Glomerular endothelial cell (primary cell): Measurements from ENCODE around the gene DAZL. TPM values are rescaled to one million over a fixed set of nuclear protein-coding genes. Genes with fewer than 3 reads are reported as not detected.

Experiments
- DNase-seq: peaks from one replicate; pipeline ENCODE4 v3.0.0-alpha.2; 2011; ENCODE audit warnings: low read depth, low spot score; ENCODE audit errors: extremely low read depth
- total RNA-seq: library from RNA; depleted of rRNA; stranded (reverse); fragments of >200 nt; gene quantifications from 2 replicates; pipeline ENCODE4 v1.2.3, GENCODE V29; 2015

DAZL gene
- total RNA-seq, 1 donor from 2014 or later: not detected

GRCh38 chr3:16596352-16597032, 8.7 kb downstream of the DAZL start:
- DNase-seq: no peak

DNA sequence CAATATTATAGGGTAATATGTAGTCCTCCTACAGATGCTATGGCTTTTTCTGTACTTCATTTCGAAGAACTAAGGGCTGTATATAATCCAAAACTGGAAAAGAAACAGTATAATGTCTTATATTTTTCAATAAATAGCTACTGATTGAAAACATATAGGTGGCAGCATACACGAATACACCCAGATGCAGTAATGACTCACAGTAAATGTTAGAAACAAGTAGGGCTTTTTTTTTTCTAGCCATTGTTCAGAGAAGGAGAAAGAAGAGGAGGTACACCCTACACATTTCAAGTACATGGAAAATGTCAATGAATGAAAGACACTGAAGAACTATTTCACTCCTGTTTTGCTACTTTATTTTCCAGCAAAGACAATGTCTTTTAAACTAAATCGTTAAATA, 9.4 kb downstream of the DAZL start:
- no peak for DNase-seq

GRCh38 chr3:16589867-16590624, 15.2 kb downstream of the DAZL start:
- no peak for DNase-seq

- no peak for DNase-seq
Measured at GRCh38 chr3:16589120-16589519, 16.1 kb downstream of the DAZL start.

GRCh38 chr3:16587681-16588060, 17.6 kb downstream of the DAZL start:
- no peak for DNase-seq

DNA sequence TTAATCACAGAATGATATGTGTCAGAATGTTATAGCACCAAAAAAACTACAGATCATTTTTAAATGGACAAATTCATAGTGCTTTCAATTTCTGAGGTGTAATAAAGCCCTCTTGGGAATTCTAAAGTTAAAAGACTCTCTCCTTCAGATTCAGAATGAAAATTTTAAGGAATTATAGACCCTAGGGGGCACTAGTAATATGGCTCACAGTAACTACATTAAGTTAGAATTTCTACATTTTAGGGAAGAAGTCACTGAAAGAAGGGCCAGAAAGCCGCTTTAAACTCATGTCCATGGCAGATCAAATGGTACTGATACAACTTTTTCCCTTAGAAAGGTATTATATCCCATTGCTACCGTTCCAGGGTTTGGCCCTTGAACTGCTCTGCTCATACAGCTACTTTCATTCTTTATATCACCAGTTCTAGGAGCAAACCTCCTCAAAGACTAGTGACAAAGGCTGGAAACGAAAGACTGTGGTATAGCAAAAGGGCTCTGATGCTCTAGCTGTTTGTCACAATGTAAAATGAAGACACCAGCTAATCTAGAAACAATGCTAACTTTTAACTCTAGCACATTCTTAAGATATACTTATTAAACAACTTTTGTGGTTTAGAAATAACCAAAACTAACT, 18.1 kb downstream of the DAZL start:
- DNase-seq: no peak

- no peak for DNase-seq
Measured at GRCh38 chr3:16584880-16585279, 20.3 kb downstream of the DAZL start.

DNA sequence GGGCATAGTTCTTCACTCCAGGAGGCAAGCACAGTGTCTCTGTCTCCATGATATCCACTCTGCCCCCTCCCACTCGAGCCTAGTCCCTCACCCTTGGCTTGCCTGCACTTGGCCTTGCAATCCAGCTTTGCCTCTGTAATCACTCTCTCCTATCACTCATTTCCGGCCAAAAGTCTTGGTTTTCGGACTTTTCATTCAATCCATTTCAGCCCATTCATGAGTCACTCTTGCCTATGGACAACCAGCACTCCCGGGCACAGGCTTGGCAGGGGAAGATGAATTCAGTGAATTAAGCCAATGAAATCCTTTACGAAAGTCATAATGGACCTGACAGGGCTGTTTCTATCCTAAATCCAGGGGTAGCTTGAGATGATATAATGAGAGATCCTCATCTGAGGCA, 21.7 kb downstream of the DAZL start:
- DNase-seq: no peak

GRCh38 chr3:16570113-16570512, 35.1 kb downstream of the DAZL start:
- DNase-seq: no peak

- no peak for DNase-seq
Measured at GRCh38 chr3:16568532-16568931, 36.7 kb downstream of the DAZL start.

GRCh38 chr3:16568115-16568514, 37.1 kb downstream of the DAZL start:
- no peak for DNase-seq

GRCh38 chr3:16559653-16560365, 45.4 kb downstream of the DAZL start:
- no peak for DNase-seq

DNA sequence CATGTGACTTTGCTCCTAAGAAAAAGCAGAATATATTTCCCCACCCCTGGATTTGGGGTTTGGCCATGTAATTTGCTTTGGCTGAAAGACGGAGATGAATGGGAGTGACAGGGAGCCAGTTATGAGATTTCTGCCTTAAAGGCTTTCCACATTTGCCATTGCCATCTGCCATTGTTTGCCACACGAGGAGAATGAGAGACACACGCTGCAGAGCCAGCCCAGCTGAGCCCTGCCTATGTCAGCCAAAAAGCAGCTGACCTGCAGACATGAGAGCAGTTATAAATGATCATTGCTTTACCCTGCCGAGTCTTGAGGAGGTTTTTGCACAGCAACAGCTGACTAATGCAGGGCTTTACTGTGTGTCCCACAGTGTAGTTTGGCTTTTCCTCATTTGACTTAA, 51.1 kb downstream of the DAZL start:
- DNase-seq: no peak

GRCh38 chr3:16552757-16553156, 52.5 kb downstream of the DAZL start:
- DNase-seq: no peak

GRCh38 chr3:16551342-16551976, 53.8 kb downstream of the DAZL start:
- no peak for DNase-seq

DNA sequence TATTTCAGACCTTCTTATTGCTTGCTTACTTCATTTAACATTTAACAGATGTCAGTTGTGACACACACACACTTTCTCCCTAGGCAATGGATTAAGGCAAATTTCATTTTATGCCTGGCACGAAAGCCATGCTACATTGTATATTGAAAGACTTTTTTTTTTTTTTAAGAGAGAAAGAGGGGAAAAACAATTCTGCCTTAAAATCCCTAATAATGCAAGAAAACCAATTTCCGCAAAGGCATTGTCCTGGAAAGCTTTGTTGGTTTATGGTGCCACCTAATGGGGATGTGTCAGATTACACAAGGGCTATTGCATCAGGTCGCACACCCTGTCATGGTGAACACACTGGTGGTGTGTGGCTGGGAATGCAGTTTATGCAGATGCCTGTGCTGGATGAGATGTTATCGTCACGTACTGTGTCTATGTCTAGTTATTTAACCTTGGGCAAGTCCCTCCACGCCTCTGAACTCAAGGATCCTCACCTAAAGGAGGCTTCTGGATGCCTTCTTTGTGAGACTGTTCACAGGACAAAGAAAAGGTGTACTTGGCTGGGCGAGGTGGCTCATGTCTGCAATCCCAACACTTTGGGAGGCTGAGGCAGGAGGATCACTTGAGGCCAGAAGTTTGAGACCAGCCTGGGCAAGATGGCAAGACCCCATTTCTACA, 54.4 kb downstream of the DAZL start:
- DNase-seq: peak; percentile 81

DNA sequence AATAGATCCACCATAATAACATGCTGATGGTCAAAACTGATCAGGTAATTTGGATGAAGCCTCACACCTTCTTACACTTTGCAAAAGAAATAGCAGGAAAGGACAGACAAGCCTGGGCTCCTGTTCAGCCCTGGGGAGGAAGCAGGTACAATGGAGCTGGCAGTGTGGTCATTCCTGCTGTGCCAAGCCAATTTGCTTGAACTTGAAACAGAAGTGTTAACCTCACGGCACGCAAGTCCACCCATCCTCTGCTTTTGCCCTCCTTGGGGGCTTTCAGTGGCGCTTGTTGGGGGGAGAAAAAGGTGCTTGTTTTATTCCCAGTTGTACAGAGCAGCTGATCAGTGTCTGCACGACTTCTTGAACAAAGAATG, 54.9 kb downstream of the DAZL start:
- peak; percentile 4 for DNase-seq

DNA sequence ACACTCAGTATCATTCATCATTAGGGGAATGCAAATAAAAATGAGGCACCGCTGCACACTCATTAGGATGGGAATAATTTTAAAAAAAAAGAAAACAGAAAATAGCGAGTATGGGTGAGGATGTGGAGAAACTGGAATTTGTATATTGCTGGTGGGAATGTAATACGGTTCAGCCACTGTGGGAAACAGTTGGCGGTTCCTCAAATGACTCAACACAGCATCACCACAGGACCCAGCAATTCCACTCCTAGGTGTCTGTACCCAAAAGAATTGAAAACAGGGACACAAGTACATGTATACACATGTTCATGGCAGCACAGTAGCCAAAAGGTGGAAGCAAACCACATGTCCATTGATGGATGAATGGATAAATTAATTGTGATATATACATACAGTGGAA, 56.5 kb downstream of the DAZL start:
- DNase-seq: no peak

DNA sequence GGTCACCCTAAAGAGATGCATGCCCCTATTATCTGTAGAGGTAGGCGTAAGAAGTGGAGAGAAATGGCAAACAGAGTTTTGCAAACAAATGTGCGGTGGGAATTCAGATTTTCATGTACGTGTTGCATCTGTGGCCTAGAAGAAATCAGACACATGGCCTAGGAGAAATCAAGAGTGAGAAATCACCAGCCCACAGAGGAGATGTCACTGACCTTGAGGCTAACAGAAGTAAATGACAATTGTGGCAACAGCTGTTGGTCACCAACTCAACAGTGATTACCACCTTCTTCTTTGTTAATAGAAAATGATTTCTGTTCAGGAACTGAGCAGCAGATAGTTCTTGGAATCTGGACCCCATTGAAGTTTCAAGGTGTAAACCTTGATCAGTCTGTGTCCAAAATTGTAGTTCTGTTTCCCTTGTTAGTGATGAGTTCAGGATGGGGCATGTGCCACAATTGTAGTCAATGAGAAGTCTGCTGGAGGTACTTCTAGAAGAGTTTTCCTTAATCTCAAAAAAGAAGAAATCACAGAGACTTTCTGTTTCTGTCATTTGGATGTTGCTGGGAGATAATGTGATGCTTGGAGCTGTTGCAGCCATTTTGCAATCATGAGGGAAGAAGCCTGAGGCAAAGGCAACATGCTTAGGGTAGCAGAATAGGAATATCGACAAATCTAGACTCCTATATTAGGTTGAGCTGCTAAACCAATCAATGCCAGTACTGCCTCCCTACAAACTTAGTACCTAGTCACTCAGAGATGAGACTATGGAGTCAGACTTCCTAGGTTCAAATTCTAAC, 57.5 kb downstream of the DAZL start:
- no peak for DNase-seq
